Endodermal cell (in vitro differentiated cells): ENCODE data around the gene SNTB2. TPM values are rescaled to one million over a fixed set of nuclear protein-coding genes. Genes with fewer than 3 reads are reported as not detected.
"Not testable (repeated sequence)": the region's sequence is repeated elsewhere in the genome, so short reads cannot be mapped to it uniquely, and the experiment has no call there.

Source experiments
- DNase-seq: peaks from one replicate; pipeline ENCODE4 v3.0.0-alpha.2; 2017
- H3K27ac ChIP-seq: 2 replicates; pipeline ENCODE4 v1.5.1; 2013; ENCODE audit warnings: mild to moderate bottlenecking, low read depth, low read length, moderate library complexity
- H3K27me3 ChIP-seq: 2 replicates; pipeline ENCODE4 v1.6.1; 2013; ENCODE audit warnings: mild to moderate bottlenecking, low read length, moderate library complexity; ENCODE audit not compliant: insufficient read depth, control insufficient read depth, poor library complexity, severe bottlenecking
- H3K36me3 ChIP-seq: 2 replicates; pipeline ENCODE4 v1.7.0; 2013; ENCODE audit warnings: mild to moderate bottlenecking, low read length, moderate library complexity; ENCODE audit not compliant: control insufficient read depth, insufficient read depth
- H3K4me1 ChIP-seq: one replicate; pipeline ENCODE4 v1.7.0; 2013; ENCODE audit warnings: low read length; ENCODE audit not compliant: control insufficient read depth, insufficient read depth
- H3K4me3 ChIP-seq: 2 replicates; pipeline ENCODE4 v1.5.1; 2013; ENCODE audit warnings: mild to moderate bottlenecking, low read length, moderate library complexity
- H3K9ac ChIP-seq: 2 replicates; pipeline ENCODE4 v1.6.1; 2013; ENCODE audit warnings: mild to moderate bottlenecking, low read length, moderate library complexity; ENCODE audit not compliant: poor library complexity, severe bottlenecking; ENCODE audit errors: extremely low read depth
- H3K9me3 ChIP-seq: 2 replicates; pipeline ENCODE4 v1.6.1; 2013; ENCODE audit warnings: mild to moderate bottlenecking, low read length, moderate library complexity; ENCODE audit not compliant: control insufficient read depth
- H3K27ac Mint-ChIP-seq: 2 replicates; pipeline ENCODE4 v1.8.0; 2020; ENCODE audit warnings: mixed read lengths
- H3K27me3 Mint-ChIP-seq: 2 replicates; pipeline ENCODE4 v1.8.0; 2021; ENCODE audit warnings: mild to moderate bottlenecking, mixed read lengths; ENCODE audit not compliant: insufficient read depth
- H3K36me3 Mint-ChIP-seq: 2 replicates; pipeline ENCODE4 v1.8.0; 2020; ENCODE audit warnings: low read depth, mixed read lengths
- H3K4me1 Mint-ChIP-seq: 2 replicates; pipeline ENCODE4 v1.8.0; 2020; ENCODE audit warnings: mixed read lengths
- H3K4me3 Mint-ChIP-seq: 2 replicates; pipeline ENCODE4 v1.8.0; 2020; ENCODE audit warnings: mild to moderate bottlenecking, moderate library complexity, mixed read lengths
- H3K9me3 Mint-ChIP-seq: 2 replicates; pipeline ENCODE4 v1.8.0; 2020; ENCODE audit warnings: mild to moderate bottlenecking, mixed read lengths
- CTCF ChIP-seq: fragments of 200-600 bp; sonication (generic); conservative IDR thresholded peaks from 2 replicates; pipeline ENCODE4 v1.5.0; 2021; ENCODE audit warnings: antibody characterized with exemption, mild to moderate bottlenecking
- WGBS, 2 experiments: methylation state at CpG; one replicate each; pipeline versions ENCODE4 v1.1.5 to v1.1.7; 2013; ENCODE audit warnings: missing lambda C conversion rate in 2 of 2, mixed read lengths in 1 of 2; ENCODE audit not compliant: insufficient coverage in 1 of 2, insufficient read length in 1 of 2; 5-methylcytosine and 5-hydroxymethylcytosine counted together
- total RNA-seq, 2 donors: library from RNA; stranded (reverse); fragmentation: NEBNext Ultra II Directional in 1 of 2; extraction: Animal tissue kit (Norgen Biotek cat#: 25700) in 1 of 2; gene quantifications; 2 replicates in 1 of 2; 3 replicates in 1 of 2; pipeline ENCODE4 v1.2.1, GENCODE V29; 2021

SNTB2 gene
- total RNA-seq, 2 donors from 2014 or later = 15.4 to 24.1 TPM

GRCh38 chr16:69294051-69294450 is 107.1 kb downstream of the SNTB2 start:
- Histone ChIP-seq H3K36me3 (no peaks in the 10 kb centered on the region), H3K9ac (no peak overlapping the region), H3K4me3 (no peak overlapping the region), H3K27me3 (no peaks in the 10 kb centered on the region), H3K4me1 (no peaks in the 10 kb centered on the region), H3K27ac (no peak overlapping the region), H3K9me3 (no peaks in the 10 kb centered on the region)
- no peak for DNase-seq
- no peaks in the 10 kb centered on the region for H3K27me3 Mint-ChIP-seq
- WGBS, 2 experiments = 80 to 100% methylated on average over 1 of the region's 1 CpG
- H3K9me3 Mint-ChIP-seq = no peaks in the 10 kb centered on the region
- no peak overlapping the region for H3K4me3 Mint-ChIP-seq
- no peak for TF ChIP-seq CTCF
- no peak overlapping the region for H3K27ac Mint-ChIP-seq
- peaks cover 13% of the 10 kb centered on the region for H3K36me3 Mint-ChIP-seq
- H3K4me1 Mint-ChIP-seq = no peaks in the 10 kb centered on the region

- H3K36me3 Mint-ChIP-seq = peaks cover 28% of the 10 kb centered on the region
- not testable (repeated sequence) for H3K4me1 Mint-ChIP-seq, H3K4me3 ChIP-seq, H3K4me3 Mint-ChIP-seq, H3K27ac Mint-ChIP-seq, H3K9me3 Mint-ChIP-seq, H3K27ac ChIP-seq, H3K9me3 ChIP-seq, H3K27me3 Mint-ChIP-seq, DNase-seq, H3K36me3 ChIP-seq, H3K9ac ChIP-seq, H3K4me1 ChIP-seq, H3K27me3 ChIP-seq
- 90 to 95% methylated on average over 5 to 7 of the region's 7 CpGs for WGBS, 2 experiments
Observed at GRCh38 chr16:69296771-69297170, 109.8 kb downstream of the SNTB2 start.

GRCh38 chr16:69298261-69298660 is 111.3 kb downstream of the SNTB2 start:
- H3K9ac ChIP-seq = no peak overlapping the region
- H3K4me3 Mint-ChIP-seq = no peak overlapping the region
- no peak overlapping the region for H3K27ac Mint-ChIP-seq
- H3K27me3 ChIP-seq = no peaks in the 10 kb centered on the region
- no peak overlapping the region for H3K27ac ChIP-seq
- TF ChIP-seq CTCF = no peak
- no peaks in the 10 kb centered on the region for H3K9me3 Mint-ChIP-seq
- no peaks in the 10 kb centered on the region for H3K36me3 ChIP-seq
- peaks cover 8% of the 10 kb centered on the region for H3K4me1 Mint-ChIP-seq
- H3K36me3 Mint-ChIP-seq = peaks cover 28% of the 10 kb centered on the region
- WGBS, 2 experiments = 97 to 100% methylated on average over 2 to 4 of the region's 4 CpGs
- no peaks in the 10 kb centered on the region for H3K9me3 ChIP-seq
- no peak for DNase-seq
- peaks cover 8% of the 10 kb centered on the region for H3K4me1 ChIP-seq
- no peaks in the 10 kb centered on the region for H3K27me3 Mint-ChIP-seq
- no peak overlapping the region for H3K4me3 ChIP-seq

GRCh38 chr16:69301187-69301586 is 114.2 kb downstream of the SNTB2 start:
- Mint-ChIP-seq H3K9me3 (no peaks in the 10 kb centered on the region), H3K4me3 (no peak overlapping the region), H3K4me1 (peaks cover 8% of the 10 kb centered on the region), H3K27me3 (no peaks in the 10 kb centered on the region), H3K36me3 (peaks cover 28% of the 10 kb centered on the region), H3K27ac (peak overlapping the region; percentile 4)
- WGBS, 2 experiments = 73 to 86% methylated on average over 1 of the region's 1 CpG
- Histone ChIP-seq H3K4me3 (no peak overlapping the region), H3K27me3 (no peaks in the 10 kb centered on the region), H3K9me3 (no peaks in the 10 kb centered on the region), H3K9ac (no peak overlapping the region), H3K36me3 (no peaks in the 10 kb centered on the region), H3K4me1 (peaks cover 8% of the 10 kb centered on the region), H3K27ac (no peak overlapping the region)
- TF ChIP-seq CTCF = no peak
- no peak for DNase-seq
